LNCAP (cell line): ENCODE results near the gene IL2.

Source experiments
- TF ChIP-seq, protein P1 (sequence below): fragments of 450-650 bp; IDR thresholded peaks from 2 replicates; pipeline ENCODE4 v1.5.1; 2017; ENCODE audit warnings: mild to moderate bottlenecking

IL2 gene

GRCh38 chr4:122456231-122457116, at the start of gene IL2:
Gene IL2 (minus strand): TSS chr4:122456725. CDS start chr4:122456440, 285 bp downstream.
- TF ChIP-seq, protein P1, sequence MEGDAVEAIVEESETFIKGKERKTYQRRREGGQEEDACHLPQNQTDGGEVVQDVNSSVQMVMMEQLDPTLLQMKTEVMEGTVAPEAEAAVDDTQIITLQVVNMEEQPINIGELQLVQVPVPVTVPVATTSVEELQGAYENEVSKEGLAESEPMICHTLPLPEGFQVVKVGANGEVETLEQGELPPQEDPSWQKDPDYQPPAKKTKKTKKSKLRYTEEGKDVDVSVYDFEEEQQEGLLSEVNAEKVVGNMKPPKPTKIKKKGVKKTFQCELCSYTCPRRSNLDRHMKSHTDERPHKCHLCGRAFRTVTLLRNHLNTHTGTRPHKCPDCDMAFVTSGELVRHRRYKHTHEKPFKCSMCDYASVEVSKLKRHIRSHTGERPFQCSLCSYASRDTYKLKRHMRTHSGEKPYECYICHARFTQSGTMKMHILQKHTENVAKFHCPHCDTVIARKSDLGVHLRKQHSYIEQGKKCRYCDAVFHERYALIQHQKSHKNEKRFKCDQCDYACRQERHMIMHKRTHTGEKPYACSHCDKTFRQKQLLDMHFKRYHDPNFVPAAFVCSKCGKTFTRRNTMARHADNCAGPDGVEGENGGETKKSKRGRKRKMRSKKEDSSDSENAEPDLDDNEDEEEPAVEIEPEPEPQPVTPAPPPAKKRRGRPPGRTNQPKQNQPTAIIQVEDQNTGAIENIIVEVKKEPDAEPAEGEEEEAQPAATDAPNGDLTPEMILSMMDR = no peak

- TF ChIP-seq, protein P1 = no peak
Measured at GRCh38 chr4:122503214-122503613, 46.7 kb upstream of the IL2 start.

- TF ChIP-seq, protein P1 = no peak
Measured at GRCh38 chr4:122500852-122501501, 44.5 kb upstream of the IL2 start.

DNA sequence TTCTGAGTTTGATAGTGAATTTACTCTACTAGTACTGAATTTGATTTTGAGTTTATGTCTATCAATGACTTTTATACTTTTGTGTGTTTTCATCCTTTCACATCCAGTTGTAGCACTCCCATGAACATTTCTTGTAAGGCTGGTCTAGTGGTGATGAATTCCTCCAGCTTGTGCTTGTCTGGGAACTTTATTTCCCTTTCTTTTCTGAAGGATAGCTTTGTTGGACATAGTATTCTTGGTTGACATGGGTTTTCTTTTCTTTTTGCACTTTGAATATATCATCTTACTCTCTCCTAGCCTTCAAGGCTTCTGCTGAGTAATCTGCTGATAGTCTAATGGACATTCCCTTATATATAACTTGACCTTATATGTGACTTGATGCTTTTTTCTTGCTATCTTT, 32.5 kb upstream of the IL2 start:
- TF ChIP-seq, protein P1 = no peak

GRCh38 chr4:122483481-122483880, 27.0 kb upstream of the IL2 start:
- TF ChIP-seq, protein P1 = no peak

DNA sequence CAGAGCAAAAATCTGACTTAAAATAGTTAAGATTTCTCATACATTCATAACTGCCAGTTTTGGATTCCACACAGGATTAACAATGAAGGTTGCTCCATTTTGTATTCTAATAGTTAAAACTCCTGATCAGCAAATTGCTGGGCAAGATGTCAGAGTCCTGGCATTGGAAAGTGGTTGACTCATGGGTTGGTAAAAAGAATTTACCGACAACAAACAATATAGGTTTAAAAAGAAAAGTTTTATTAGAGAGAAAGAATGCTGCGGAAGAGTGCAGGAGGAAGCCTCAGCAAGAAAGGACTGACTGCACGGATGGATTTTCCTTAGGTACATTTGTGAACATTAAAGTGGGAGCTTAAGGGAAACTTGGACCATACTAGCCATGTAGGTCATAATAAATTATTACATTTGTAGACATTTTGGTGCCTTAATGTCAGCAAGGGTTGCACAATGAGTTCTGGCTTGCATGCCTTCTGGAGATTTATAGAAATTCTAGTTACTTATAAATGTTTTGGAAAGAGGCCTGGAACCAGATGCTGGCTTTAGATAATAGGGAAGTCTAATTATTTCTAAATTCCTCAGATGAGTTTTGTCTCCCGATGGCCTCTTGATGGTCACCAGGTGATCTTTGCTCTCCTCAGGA, 25.4 kb upstream of the IL2 start:
- TF ChIP-seq, protein P1 = no peak

GRCh38 chr4:122480655-122481487, 24.3 kb upstream of the IL2 start:
- TF ChIP-seq, protein P1 = no peak
